ENCODE measurements around the gene WDR45. TPM values are rescaled to one million over a fixed set of nuclear protein-coding genes. Genes with fewer than 3 reads are reported as not detected.
A peak's percentile ranks its signal among the peaks of the same experiment; 100 is the strongest.

WDR45 gene
- total and polyA plus RNA-seq, 10 of the 15 experiments (the other 5 are each of a cell fraction or from before 2014, with no cell fraction given), result 5.9 to 30.9 (median 20.6) TPM

DNA sequence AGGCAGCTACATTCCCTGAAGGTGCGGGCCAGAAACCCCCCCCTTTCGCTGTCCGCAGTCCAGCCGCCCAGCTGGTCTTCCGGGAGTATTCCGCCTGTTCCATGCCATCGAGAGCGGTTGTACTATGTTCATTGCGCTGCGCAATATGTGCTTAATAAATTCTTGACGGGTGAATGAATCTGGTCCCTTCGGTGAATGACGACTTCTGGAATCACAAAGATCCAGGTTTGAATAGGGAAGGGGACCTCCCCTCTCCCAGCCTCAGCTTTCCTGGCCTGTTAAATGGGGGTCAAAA is 35.8 kb downstream of the WDR45 start:
- ChIA-PET RAD21 (ENCODE audit: unreplicated experiment) (interaction anchor here (0.7 to 3.0 kb wide), 6 partner anchors 36 to 470 kb away, joined by 3 to 17 read pairs (median 3); partner anchors contain the start of genes PQBP1, RBM3 and TIMM17B), SMC1A (ENCODE audit: uncharacterized antibody, unreplicated experiment) (interaction anchor here (0.7 to 1.4 kb wide), 6 partner anchors 21 to 395 kb away, joined by 3 to 8 read pairs (median 4); partner anchors contain the start of gene KCND1), POLR2A (interaction anchor here (0.5 to 2.8 kb wide), 5 partner anchors 86 to 1108 kb away, joined by 3 to 23 read pairs (median 3); partner anchors contain the start of gene OTUD5), CTCF (interaction anchor here (0.6 to 1.8 kb wide), 9 partner anchors 72 to 539 kb away, joined by 3 to 16 read pairs (median 4); partner anchors contain the start of genes HDAC6 and KCND1)
- FAIRE-seq (no peak), DNase-seq (ENCODE audit: low read depth, low spot score) (no peak), ATAC-seq (no peak)
- BruUV-seq (replicated peaks), result no TSS peak
- Histone ChIP-seq H3K4me1 (ENCODE audit: control insufficient read depth, insufficient read depth, low read length) (peaks cover 5% of the 10 kb centered on the region; the same call in 1 of the 2 replicates), H3K4me3 (peak overlapping the region; percentile 45; the same call in 1 of the 2 replicates), H3K4me2 (ENCODE audit: control insufficient read depth, insufficient read depth) (peak overlapping the region; percentile 71), H2AFZ (ENCODE audit: control insufficient read depth, low read depth, low read length) (peak overlapping the region; percentile 59), H4K20me1 (ENCODE audit: control insufficient read depth, insufficient read depth) (no peaks in the 10 kb centered on the region), H3K9me3 (replicated peaks; ENCODE audit: control insufficient read depth, insufficient read depth, low read length) (no peaks in the 10 kb centered on the region), H3K9ac (ENCODE audit: control insufficient read depth, insufficient read depth, low read length) (peak overlapping the region; percentile 52), H3K79me2 (ENCODE audit: control insufficient read depth, insufficient read depth, low read length) (peaks cover 29% of the 10 kb centered on the region), H3K36me3 (ENCODE audit: control insufficient read depth in 2 of 2, insufficient read depth in 2 of 2, low read length in 1 of 2) (no peaks in the 10 kb centered on the region; a peak in 1 of 4 replicates), H3K27ac (ENCODE audit: control insufficient read depth, insufficient read depth) (peak overlapping the region; percentile 48; the same call in 1 of the 2 replicates), H3K27me3 (replicated peaks in 1 of 2; ENCODE audit: control insufficient read depth in 2 of 2, insufficient read depth in 2 of 2, low read length in 1 of 2) (no peaks in the 10 kb centered on the region)
- in situ Hi-C loops (cut with MboI) (loop anchor here (5.0 kb wide), 1 partner anchor 77 kb away; no protein-coding TSS in a partner anchor), intact Hi-C loops (cut with micrococcal nuclease; ENCODE audit: unreplicated experiment) (loop anchor here (1.0 to 5.0 kb wide), 7 partner anchors 42 to 412 kb away; partner anchors contain the start of genes GRIPAP1, HDAC6, PIM2 and PQBP1)
- 43% methylated on average over 13 of the region's 13 CpGs for WGBS (ENCODE audit: insufficient coverage, insufficient replicate concordance, low lambda C conversion rate, missing lambda C conversion rate)
- TF ChIP-seq RCOR1 (conservative IDR thresholded peaks at IDR 0.05; ENCODE audit: low read depth, low read length), result no peak
- no peak for TF ChIP-seq SMAD1 (IDR thresholded peaks at IDR 0.05; ENCODE audit: low read depth, partially characterized antibody)
- TF ChIP-seq SMARCA5 (IDR thresholded peaks at IDR 0.05), result peak; percentile 26; the same call in 1 of the 2 replicates
- no peak for TF ChIP-seq KLF5 (IDR thresholded peaks at IDR 0.05; ENCODE audit: partially characterized antibody)
- TF ChIP-seq MEF2B (IDR thresholded peaks at IDR 0.05; ENCODE audit: partially characterized antibody, poor library complexity, severe bottlenecking), result no peak
- TF ChIP-seq, protein P1, sequence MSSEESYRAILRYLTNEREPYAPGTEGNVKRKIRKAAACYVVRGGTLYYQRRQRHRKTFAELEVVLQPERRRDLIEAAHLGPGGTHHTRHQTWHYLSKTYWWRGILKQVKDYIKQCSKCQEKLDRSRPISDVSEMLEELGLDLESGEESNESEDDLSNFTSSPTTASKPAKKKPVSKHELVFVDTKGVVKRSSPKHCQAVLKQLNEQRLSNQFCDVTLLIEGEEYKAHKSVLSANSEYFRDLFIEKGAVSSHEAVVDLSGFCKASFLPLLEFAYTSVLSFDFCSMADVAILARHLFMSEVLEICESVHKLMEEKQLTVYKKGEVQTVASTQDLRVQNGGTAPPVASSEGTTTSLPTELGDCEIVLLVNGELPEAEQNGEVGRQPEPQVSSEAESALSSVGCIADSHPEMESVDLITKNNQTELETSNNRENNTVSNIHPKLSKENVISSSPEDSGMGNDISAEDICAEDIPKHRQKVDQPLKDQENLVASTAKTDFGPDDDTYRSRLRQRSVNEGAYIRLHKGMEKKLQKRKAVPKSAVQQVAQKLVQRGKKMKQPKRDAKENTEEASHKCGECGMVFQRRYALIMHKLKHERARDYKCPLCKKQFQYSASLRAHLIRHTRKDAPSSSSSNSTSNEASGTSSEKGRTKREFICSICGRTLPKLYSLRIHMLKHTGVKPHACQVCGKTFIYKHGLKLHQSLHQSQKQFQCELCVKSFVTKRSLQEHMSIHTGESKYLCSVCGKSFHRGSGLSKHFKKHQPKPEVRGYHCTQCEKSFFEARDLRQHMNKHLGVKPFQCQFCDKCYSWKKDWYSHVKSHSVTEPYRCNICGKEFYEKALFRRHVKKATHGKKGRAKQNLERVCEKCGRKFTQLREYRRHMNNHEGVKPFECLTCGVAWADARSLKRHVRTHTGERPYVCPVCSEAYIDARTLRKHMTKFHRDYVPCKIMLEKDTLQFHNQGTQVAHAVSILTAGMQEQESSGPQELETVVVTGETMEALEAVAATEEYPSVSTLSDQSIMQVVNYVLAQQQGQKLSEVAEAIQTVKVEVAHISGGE (CRISPR knock-in tag; IDR thresholded peaks at IDR 0.05), result no peak
- TF ChIP-seq IKZF1 (conservative IDR thresholded peaks at IDR 0.05), result peak; percentile 27; the same call in 1 of the 2 replicates
- TF ChIP-seq, protein P2, sequence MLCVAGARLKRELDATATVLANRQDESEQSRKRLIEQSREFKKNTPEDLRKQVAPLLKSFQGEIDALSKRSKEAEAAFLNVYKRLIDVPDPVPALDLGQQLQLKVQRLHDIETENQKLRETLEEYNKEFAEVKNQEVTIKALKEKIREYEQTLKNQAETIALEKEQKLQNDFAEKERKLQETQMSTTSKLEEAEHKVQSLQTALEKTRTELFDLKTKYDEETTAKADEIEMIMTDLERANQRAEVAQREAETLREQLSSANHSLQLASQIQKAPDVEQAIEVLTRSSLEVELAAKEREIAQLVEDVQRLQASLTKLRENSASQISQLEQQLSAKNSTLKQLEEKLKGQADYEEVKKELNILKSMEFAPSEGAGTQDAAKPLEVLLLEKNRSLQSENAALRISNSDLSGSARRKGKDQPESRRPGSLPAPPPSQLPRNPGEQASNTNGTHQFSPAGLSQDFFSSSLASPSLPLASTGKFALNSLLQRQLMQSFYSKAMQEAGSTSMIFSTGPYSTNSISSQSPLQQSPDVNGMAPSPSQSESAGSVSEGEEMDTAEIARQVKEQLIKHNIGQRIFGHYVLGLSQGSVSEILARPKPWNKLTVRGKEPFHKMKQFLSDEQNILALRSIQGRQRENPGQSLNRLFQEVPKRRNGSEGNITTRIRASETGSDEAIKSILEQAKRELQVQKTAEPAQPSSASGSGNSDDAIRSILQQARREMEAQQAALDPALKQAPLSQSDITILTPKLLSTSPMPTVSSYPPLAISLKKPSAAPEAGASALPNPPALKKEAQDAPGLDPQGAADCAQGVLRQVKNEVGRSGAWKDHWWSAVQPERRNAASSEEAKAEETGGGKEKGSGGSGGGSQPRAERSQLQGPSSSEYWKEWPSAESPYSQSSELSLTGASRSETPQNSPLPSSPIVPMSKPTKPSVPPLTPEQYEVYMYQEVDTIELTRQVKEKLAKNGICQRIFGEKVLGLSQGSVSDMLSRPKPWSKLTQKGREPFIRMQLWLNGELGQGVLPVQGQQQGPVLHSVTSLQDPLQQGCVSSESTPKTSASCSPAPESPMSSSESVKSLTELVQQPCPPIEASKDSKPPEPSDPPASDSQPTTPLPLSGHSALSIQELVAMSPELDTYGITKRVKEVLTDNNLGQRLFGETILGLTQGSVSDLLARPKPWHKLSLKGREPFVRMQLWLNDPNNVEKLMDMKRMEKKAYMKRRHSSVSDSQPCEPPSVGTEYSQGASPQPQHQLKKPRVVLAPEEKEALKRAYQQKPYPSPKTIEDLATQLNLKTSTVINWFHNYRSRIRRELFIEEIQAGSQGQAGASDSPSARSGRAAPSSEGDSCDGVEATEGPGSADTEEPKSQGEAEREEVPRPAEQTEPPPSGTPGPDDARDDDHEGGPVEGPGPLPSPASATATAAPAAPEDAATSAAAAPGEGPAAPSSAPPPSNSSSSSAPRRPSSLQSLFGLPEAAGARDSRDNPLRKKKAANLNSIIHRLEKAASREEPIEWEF (IDR thresholded peaks at IDR 0.05; ENCODE audit: insufficient replicate concordance, low read depth, low read length), result no peak
- TF ChIP-seq NFIC (IDR thresholded peaks at IDR 0.05; ENCODE audit: low read depth, low read length), result no peak
- no peak for TF ChIP-seq FOXK2 (IDR thresholded peaks at IDR 0.05)

Measured in GM12878 (cell line).